Measurements from ENCODE around the gene C1QL4. TPM values are rescaled to one million over a fixed set of nuclear protein-coding genes. Genes with fewer than 3 reads are reported as not detected.

C1QL4 gene
- total and polyA plus RNA-seq, 8 donors: not detected

- H3K4me1 ChIP-seq: peaks cover 28 to 50% (median 41%) of the 10 kb centered on the region in 4 donors
- TF ChIP-seq POLR2A (IDR thresholded peaks at IDR 0.05) (no peak), POLR2AphosphoS5 (IDR thresholded peaks at IDR 0.05) (no peak), EP300 (IDR thresholded peaks at IDR 0.05) (no peak), CTCF (IDR thresholded peaks at IDR 0.05) (no peak)
- H3K27me3 ChIP-seq: peaks cover 32 to 98% (median 46%) of the 10 kb centered on the region in 3 donors
- H3K36me3 ChIP-seq: no peaks in the 10 kb centered on the region
- H3K4me3 ChIP-seq: peak overlapping the region in 3 of 4 donors; percentile 18 to 47 (median 33)
- no peaks in the 10 kb centered on the region for H3K9me3 ChIP-seq
- intact Hi-C loops (cut with DNase I; ENCODE audit: low total_unique reads): no loop called here
- 18 to 26% (median 25%) methylated on average over 8 of the region's 8 CpGs for WGBS, 5 donors
- H3K27ac ChIP-seq: no peak overlapping the region
- no peak for DNase-seq
Observed at GRCh38 chr12:49297695-49298060, 39.3 kb downstream of the C1QL4 start.

GRCh38 chr12:49296836-49297694, 39.9 kb downstream of the C1QL4 start:
- no peaks in the 10 kb centered on the region for H3K9me3 ChIP-seq
- whole genome bisulfite sequencing, 5 donors: 2 to 5% (median 3%) methylated on average over 24 to 77 of the region's 77 CpGs
- intact Hi-C loops (cut with DNase I; ENCODE audit: low total_unique reads): no loop called here
- H3K27me3 ChIP-seq: peaks cover 32 to 92% (median 46%) of the 10 kb centered on the region in 3 donors
- peaks cover 28 to 52% (median 44%) of the 10 kb centered on the region in 4 donors for H3K4me1 ChIP-seq
- peak overlapping the region; percentile 18 to 47 (median 33) for H3K4me3 ChIP-seq
- no peaks in the 10 kb centered on the region for H3K36me3 ChIP-seq
- DNase-seq: peak; percentile 43 to 61
- no peak overlapping the region for H3K27ac ChIP-seq
- TF ChIP-seq POLR2AphosphoS5 (IDR thresholded peaks at IDR 0.05) (no peak), CTCF (IDR thresholded peaks at IDR 0.05) (peak in 3 of 7 experiments; percentile 1 to 9 (median 4)), POLR2A (IDR thresholded peaks at IDR 0.05) (no peak), EP300 (IDR thresholded peaks at IDR 0.05) (no peak)

- Histone ChIP-seq H3K4me3 (peak overlapping the region; percentile 18 to 47 (median 33)), H3K27ac (no peak overlapping the region), H3K36me3 (no peaks in the 10 kb centered on the region), H3K9me3 (no peaks in the 10 kb centered on the region), H3K4me1 (peaks cover 28 to 52% (median 44%) of the 10 kb centered on the region in 4 donors), H3K27me3 (peaks cover 32 to 84% (median 46%) of the 10 kb centered on the region in 3 donors)
- intact Hi-C loops (cut with DNase I; ENCODE audit: low total_unique reads): no loop called here
- DNase-seq: peak; percentile 57 to 83
- 16 to 34% (median 19%) methylated on average over 26 to 54 of the region's 54 CpGs for WGBS, 5 donors
- no peak for TF ChIP-seq POLR2AphosphoS5 (IDR thresholded peaks at IDR 0.05)
- TF ChIP-seq CTCF (IDR thresholded peaks at IDR 0.05): peak in 4 of 7 experiments; percentile 39 to 77 (median 66)
Observed at GRCh38 chr12:49296034-49296835, 40.8 kb downstream of the C1QL4 start.
